Psoas muscle (tissue), 8 donors: ENCODE data around the gene PRKACA. TPM values are rescaled to one million over a fixed set of nuclear protein-coding genes. Genes with fewer than 3 reads are reported as not detected.
A peak's percentile ranks its signal among the peaks of the same experiment; 100 is the strongest.

Experiments
- ATAC-seq, 4 donors: fragments of 200-7000 bp; cut with Tn5 transposase; one replicate each; pipeline ENCODE4 v1.9.1; 2020; ENCODE audit warnings: moderate library complexity in 3 of 4, mild to moderate bottlenecking in 2 of 4
- DNase-seq, 2 donors: peaks; one replicate each; pipeline ENCODE4 v3.0.0-alpha.2; 2020
- H3K27ac ChIP-seq: fragments of 200-600 bp; one replicate; pipeline ENCODE4 v1.8.0; 2022
- H3K27me3 ChIP-seq, 3 donors: fragments of 200-600 bp in 1 of 3; one replicate each; pipeline versions ENCODE4 v1.6.1 to v1.8.0; 2013 to 2022; ENCODE audit warnings: low read length in 2 of 3, mild to moderate bottlenecking in 2 of 3, moderate library complexity in 1 of 3; ENCODE audit not compliant: insufficient read depth in 3 of 3
- H3K36me3 ChIP-seq, 2 donors: fragments of 200-600 bp in 1 of 2; one replicate each; pipeline versions ENCODE4 v1.6.1 to v1.8.0; 2013 to 2022; ENCODE audit warnings: low read depth in 1 of 2, mild to moderate bottlenecking in 1 of 2, moderate library complexity in 1 of 2; ENCODE audit not compliant: insufficient read depth in 1 of 2
- H3K4me1 ChIP-seq: fragments of 200-600 bp; one replicate; pipeline ENCODE4 v1.8.0; 2022
- H3K4me3 ChIP-seq: fragments of 200-600 bp; one replicate; pipeline ENCODE4 v1.8.0; 2022; ENCODE audit warnings: mild to moderate bottlenecking
- H3K9me3 ChIP-seq: fragments of 200-600 bp; one replicate; pipeline ENCODE4 v1.8.0; 2022
- CTCF ChIP-seq: fragments of 200-600 bp; IDR thresholded peaks from one replicate; pipeline ENCODE4 v1.8.0; 2022; ENCODE audit warnings: antibody characterized with exemption
- WGBS, 3 donors: extraction: QIAGEN DNeasy Blood & Tissue Kit; methylation state at CpG; one replicate each; pipeline versions ENCODE4 v1.1.6 to v1.1.7; 2013; 5-methylcytosine and 5-hydroxymethylcytosine counted together
- intact Hi-C, 2 donors: fragments of 100-400 bp; cut with DNase I; formaldehyde crosslinking; loops; one replicate each; pipeline versions ENCODE4 v1.11.0 to v1.14.2; 2022
- long read RNA-seq, 2 donors: library from polyadenylated mRNA; unstranded; transcript quantifications; one replicate each; pipeline ENCODE4 v2.0.0, GENCODE V29; 2021
- polyA plus RNA-seq, 3 donors: library from polyadenylated mRNA; stranded (reverse); fragments of 200-250 nt; gene quantifications; one replicate each; pipeline ENCODE4 v1.2.3, GENCODE V29; 2013
- total RNA-seq, 4 donors: library from RNA; stranded (reverse); fragmentation: NEBNext Ultra II Directional in 2 of 4; extraction: Animal tissue kit (Norgen Biotek cat#: 25700) in 2 of 4; gene quantifications; one replicate each; pipeline versions ENCODE4 v1.2.1 to v1.2.4, GENCODE V29; 2021 to 2023
- donor health status: healthy with polysubstance abuse.
- donor health status: DM: no; HTN: no; CAD: no; lungs with moderate emphysema.
- donor health status: Bipolar disorder and iron deficiency.
- donor health status: healthy.
- donor health status: DM: yes; HTN: yes; CAD: no.
- donor health status: DM: no; HTN: no; CAD: no.
- donor health status: DM: no; HTN: no; CAD: no.
- donor health status: DM: yes; HTN: yes; CAD: no.

Gene PRKACA
- total RNA-seq (100 to 1,000 TPM; 209 to 509 (median 312) TPM), polyA plus RNA-seq (100 to 1,000 TPM in 2 of 3 donors, 10 to 100 TPM in 1; 99.3 to 208 (median 135) TPM)
- long read RNA-seq, donor 1, partial matches to known transcripts: 0 of 81 reads
- long read RNA-seq, donor 1, other reads (novel, unspliced or antisense): 81 of 81 reads
- long read RNA-seq, donor 2, partial matches to known transcripts: 3 of 59 reads
- long read RNA-seq, donor 2, other reads (novel, unspliced or antisense): 56 of 59 reads

- ATAC-seq (peak; percentile 72 to 86 (median 78)), DNase-seq (peak; percentile 100)
- H3K4me1 ChIP-seq: peaks cover 59% of the 10 kb centered on the region
- H3K27me3 ChIP-seq: no peaks in the 10 kb centered on the region
- intact Hi-C loops: loop anchor here in 1 of 2 donors (5.0 kb wide), 1 partner anchor 35 kb away; no protein-coding TSS in a partner anchor
- H3K9me3 ChIP-seq: no peaks in the 10 kb centered on the region
- no peak for TF ChIP-seq CTCF
- peak within 1 kb of the TSS; percentile 100 for H3K27ac ChIP-seq
- peak within 1 kb of the TSS; percentile 90 for H3K4me3 ChIP-seq
- no peaks in the 10 kb centered on the region for H3K36me3 ChIP-seq
- 0 to 1% (median 0%) methylated on average over 34 to 67 of the region's 67 CpGs for WGBS, 3 donors
These were observed at the start of gene PRKACA for GRCh38 chr19:14117668-14118164. TSS of gene PRKACA (minus strand) at chr19:14117762. CDS start at chr19:14117547, 215 bp downstream.

DNA sequence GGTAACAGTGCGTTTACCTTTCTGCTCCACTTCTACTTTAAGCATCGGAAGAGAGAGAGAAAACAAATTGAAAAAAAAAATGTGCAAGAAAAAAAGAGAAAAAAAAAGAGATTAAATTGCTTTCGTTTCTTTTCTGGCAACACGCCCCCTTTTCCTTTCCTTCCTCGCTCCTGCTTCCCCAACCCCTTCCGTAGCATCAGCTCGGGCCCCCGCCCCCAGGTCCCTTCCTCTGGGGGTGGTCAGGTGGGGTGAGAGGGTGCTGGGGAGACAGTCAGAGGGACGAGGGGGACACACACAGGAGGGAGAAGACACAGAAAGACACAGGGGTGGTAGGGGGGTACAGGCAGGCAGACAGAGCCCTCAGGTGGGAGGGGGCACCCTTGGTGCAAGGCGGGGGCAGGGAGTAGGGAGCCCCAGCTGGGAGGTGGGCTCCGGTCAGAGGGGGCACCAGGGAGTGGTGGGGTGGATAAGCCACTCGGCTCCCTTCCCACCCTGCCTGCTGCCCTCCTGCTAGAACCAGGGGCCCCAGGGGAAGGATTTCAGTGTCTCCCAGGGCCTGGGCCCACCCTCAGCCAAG, 49.5 kb upstream of the PRKACA start:
- no peak for TF ChIP-seq CTCF
- H3K27ac ChIP-seq: no peak overlapping the region

GRCh38 chr19:14165990-14166830, 48.6 kb upstream of the PRKACA start:
- intact Hi-C loops: no loop called here
- H3K4me3 ChIP-seq: no peak overlapping the region
- no peak for TF ChIP-seq CTCF
- H3K4me1 ChIP-seq: peaks cover 3% of the 10 kb centered on the region
- 40 to 51% (median 41%) methylated on average over 19 to 20 of the region's 20 CpGs for WGBS, 3 donors
- DNase-seq (no peak), ATAC-seq (no peak)
- no peaks in the 10 kb centered on the region for H3K9me3 ChIP-seq
- H3K27me3 ChIP-seq: peaks cover 0 to 27% (median 4%) of the 10 kb centered on the region in 3 donors
- no peak overlapping the region for H3K27ac ChIP-seq
- no peaks in the 10 kb centered on the region for H3K36me3 ChIP-seq

More for the DNA sequence above, 49.5 kb upstream of the PRKACA start:
- Histone ChIP-seq H3K27me3 (peaks cover 0 to 20% (median 4%) of the 10 kb centered on the region in 3 donors), H3K36me3 (no peaks in the 10 kb centered on the region), H3K4me3 (no peak overlapping the region), H3K9me3 (no peaks in the 10 kb centered on the region), H3K4me1 (peaks cover 3% of the 10 kb centered on the region)
- DNase-seq (no peak), ATAC-seq (no peak)
- intact Hi-C loops: no loop called here
- 44 to 56% (median 46%) methylated on average over 9 to 12 of the region's 12 CpGs for WGBS, 3 donors

- H3K4me1 ChIP-seq: peaks cover 3% of the 10 kb centered on the region
- no peak overlapping the region for H3K27ac ChIP-seq
- no peak overlapping the region for H3K4me3 ChIP-seq
- 62 to 76% (median 64%) methylated on average over 12 to 16 of the region's 16 CpGs for WGBS, 3 donors
- H3K27me3 ChIP-seq: peaks cover 0 to 27% (median 4%) of the 10 kb centered on the region in 3 donors
- intact Hi-C loops: no loop called here
- no peak for DNase-seq
- H3K36me3 ChIP-seq: no peaks in the 10 kb centered on the region
- TF ChIP-seq CTCF: no peak
- no peaks in the 10 kb centered on the region for H3K9me3 ChIP-seq
- no peak for ATAC-seq
These were observed 47.3 kb upstream of the PRKACA start for GRCh38 chr19:14164724-14165493.
